Progenitor cell of endocrine pancreas (in vitro differentiated cells): ENCODE data around the gene PPA2. TPM values are rescaled to one million over a fixed set of nuclear protein-coding genes. Genes with fewer than 3 reads are reported as not detected.
"Not testable (repeated sequence)": the region's sequence is repeated elsewhere in the genome, so short reads cannot be mapped to it uniquely, and the experiment has no call there.

ENCODE experiments used
- DNase-seq: peaks from one replicate; pipeline ENCODE4 v3.0.0; 2021; ENCODE audit warnings: low spot score; ENCODE audit not compliant: unreplicated experiment
- H3K27ac Mint-ChIP-seq: 2 replicates; pipeline ENCODE4 v1.8.0; 2021; ENCODE audit warnings: mild to moderate bottlenecking, moderate library complexity, mixed read lengths
- H3K27me3 Mint-ChIP-seq: 2 replicates; pipeline ENCODE4 v1.8.0; 2021; ENCODE audit warnings: mixed read lengths
- H3K36me3 Mint-ChIP-seq: 2 replicates; pipeline ENCODE4 v1.8.0; 2022; ENCODE audit warnings: mixed read lengths; ENCODE audit not compliant: insufficient read depth
- H3K4me1 Mint-ChIP-seq: 2 replicates; pipeline ENCODE4 v1.8.0; 2021; ENCODE audit warnings: low read depth, mixed read lengths
- H3K4me3 Mint-ChIP-seq: 2 replicates; pipeline ENCODE4 v1.8.0; 2021; ENCODE audit warnings: low read depth, mild to moderate bottlenecking, moderate library complexity, mixed read lengths
- H3K9me3 Mint-ChIP-seq: 2 replicates; pipeline ENCODE4 v1.8.0; 2021; ENCODE audit warnings: low read depth, mixed read lengths
- total RNA-seq: library from RNA; stranded (reverse); gene quantifications from 2 replicates; pipeline ENCODE4 v1.2.1, GENCODE V29; 2021
- TF ChIP-seq, protein P1 (sequence below): fragments of 200-600 bp; sonication (generic); IDR thresholded peaks from one replicate; pipeline ENCODE4 v1.5.0; 2021; ENCODE audit warnings: antibody characterized with exemption, mild to moderate bottlenecking; ENCODE audit not compliant: unreplicated experiment

PPA2 gene
- total RNA-seq, 1 donor from 2014 or later: 83.6 TPM

- Mint-ChIP-seq H3K27me3 (no peaks in the 10 kb centered on the region), H3K27ac (peak overlapping the region; percentile 34), H3K36me3 (peaks cover 23% of the 10 kb centered on the region), H3K9me3 (peaks cover 1% of the 10 kb centered on the region), H3K4me3 (no peak overlapping the region), H3K4me1 (no peaks in the 10 kb centered on the region)
- no peak for DNase-seq
- TF ChIP-seq, protein P1, sequence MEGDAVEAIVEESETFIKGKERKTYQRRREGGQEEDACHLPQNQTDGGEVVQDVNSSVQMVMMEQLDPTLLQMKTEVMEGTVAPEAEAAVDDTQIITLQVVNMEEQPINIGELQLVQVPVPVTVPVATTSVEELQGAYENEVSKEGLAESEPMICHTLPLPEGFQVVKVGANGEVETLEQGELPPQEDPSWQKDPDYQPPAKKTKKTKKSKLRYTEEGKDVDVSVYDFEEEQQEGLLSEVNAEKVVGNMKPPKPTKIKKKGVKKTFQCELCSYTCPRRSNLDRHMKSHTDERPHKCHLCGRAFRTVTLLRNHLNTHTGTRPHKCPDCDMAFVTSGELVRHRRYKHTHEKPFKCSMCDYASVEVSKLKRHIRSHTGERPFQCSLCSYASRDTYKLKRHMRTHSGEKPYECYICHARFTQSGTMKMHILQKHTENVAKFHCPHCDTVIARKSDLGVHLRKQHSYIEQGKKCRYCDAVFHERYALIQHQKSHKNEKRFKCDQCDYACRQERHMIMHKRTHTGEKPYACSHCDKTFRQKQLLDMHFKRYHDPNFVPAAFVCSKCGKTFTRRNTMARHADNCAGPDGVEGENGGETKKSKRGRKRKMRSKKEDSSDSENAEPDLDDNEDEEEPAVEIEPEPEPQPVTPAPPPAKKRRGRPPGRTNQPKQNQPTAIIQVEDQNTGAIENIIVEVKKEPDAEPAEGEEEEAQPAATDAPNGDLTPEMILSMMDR: no peak
Observed at GRCh38 chr4:105417624-105418023, 56.2 kb downstream of the PPA2 start.

GRCh38 chr4:105415281-105415744 is 58.5 kb downstream of the PPA2 start:
- no peaks in the 10 kb centered on the region for H3K4me1 Mint-ChIP-seq
- no peak overlapping the region for H3K4me3 Mint-ChIP-seq
- no peak overlapping the region for H3K27ac Mint-ChIP-seq
- H3K9me3 Mint-ChIP-seq: peaks cover 20% of the 10 kb centered on the region
- TF ChIP-seq, protein P1: no peak
- no peaks in the 10 kb centered on the region for H3K27me3 Mint-ChIP-seq
- H3K36me3 Mint-ChIP-seq: peaks cover 38% of the 10 kb centered on the region
- no peak for DNase-seq

- Mint-ChIP-seq H3K4me1 (no peaks in the 10 kb centered on the region), H3K36me3 (peaks cover 45% of the 10 kb centered on the region), H3K4me3 (no peak overlapping the region), H3K27ac (no peak overlapping the region), H3K27me3 (no peaks in the 10 kb centered on the region), H3K9me3 (peaks cover 20% of the 10 kb centered on the region)
- TF ChIP-seq, protein P1: no peak
- no peak for DNase-seq
Observed at GRCh38 chr4:105414316-105414715, 59.5 kb downstream of the PPA2 start.

DNA sequence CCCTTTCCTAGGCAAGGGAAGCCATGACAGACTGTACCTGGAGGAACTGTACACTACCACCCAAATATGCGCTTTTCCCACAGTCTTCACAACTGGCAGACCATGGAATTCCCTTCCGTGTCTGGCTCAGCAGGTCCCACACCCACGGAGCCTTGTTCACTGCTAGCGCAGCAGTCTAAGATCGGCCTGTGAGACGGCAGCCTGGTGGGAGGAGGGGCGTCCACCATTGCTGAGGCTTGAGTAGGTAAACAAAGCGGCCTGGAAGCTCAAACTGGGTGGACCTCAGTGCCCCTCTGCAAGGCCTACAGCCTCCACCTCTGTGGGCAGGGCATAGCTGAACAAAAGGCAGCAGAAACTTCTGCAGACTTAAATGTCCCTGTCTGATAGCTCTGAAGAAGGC is 64.7 kb downstream of the PPA2 start:
- not testable (repeated sequence) for DNase-seq, H3K4me3 Mint-ChIP-seq, H3K27ac Mint-ChIP-seq, H3K4me1 Mint-ChIP-seq, H3K27me3 Mint-ChIP-seq
- Mint-ChIP-seq H3K36me3 (peaks cover 71% of the 10 kb centered on the region), H3K9me3 (peaks cover 27% of the 10 kb centered on the region)

DNA sequence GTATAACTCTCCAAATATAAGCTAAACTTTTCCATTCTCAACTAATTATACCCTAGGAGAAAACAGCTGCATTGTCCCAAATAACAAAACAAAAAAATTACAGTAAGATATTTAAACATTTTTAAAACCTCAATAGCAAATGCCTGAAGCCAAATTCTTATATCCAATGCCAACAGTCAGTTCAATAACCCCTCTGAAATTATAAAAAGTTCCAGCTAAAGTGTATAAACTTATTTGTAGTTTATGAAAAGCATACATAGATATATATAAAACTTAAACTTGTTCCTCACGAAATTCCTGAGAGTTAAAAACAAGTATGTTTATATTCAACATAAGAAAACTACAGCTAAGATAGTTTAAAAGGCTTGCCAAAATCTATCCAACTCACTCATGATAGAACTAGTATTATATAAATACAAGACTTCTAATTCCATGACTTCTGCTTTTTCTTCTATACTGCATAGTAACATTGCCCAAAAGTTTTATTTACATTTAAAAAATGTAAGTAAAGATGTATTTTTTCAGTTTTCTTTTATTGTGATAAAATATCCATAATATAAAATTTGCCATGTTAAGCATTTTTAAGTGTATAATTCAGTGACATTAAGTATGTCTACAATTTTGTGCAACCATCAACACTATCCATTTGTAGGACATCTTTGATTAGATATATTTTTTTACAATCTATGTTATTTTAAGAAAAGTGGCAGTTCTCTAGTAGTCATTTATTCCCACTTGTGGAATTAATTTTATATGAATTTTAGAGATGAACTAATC is 72.8 kb downstream of the PPA2 start:
- TF ChIP-seq, protein P1: no peak
- H3K36me3 Mint-ChIP-seq: peaks cover 17% of the 10 kb centered on the region
- H3K27ac Mint-ChIP-seq: no peak overlapping the region
- no peak overlapping the region for H3K4me3 Mint-ChIP-seq
- DNase-seq: no peak
- no peaks in the 10 kb centered on the region for H3K4me1 Mint-ChIP-seq
- H3K27me3 Mint-ChIP-seq: no peaks in the 10 kb centered on the region
- peaks cover 3% of the 10 kb centered on the region for H3K9me3 Mint-ChIP-seq

DNA sequence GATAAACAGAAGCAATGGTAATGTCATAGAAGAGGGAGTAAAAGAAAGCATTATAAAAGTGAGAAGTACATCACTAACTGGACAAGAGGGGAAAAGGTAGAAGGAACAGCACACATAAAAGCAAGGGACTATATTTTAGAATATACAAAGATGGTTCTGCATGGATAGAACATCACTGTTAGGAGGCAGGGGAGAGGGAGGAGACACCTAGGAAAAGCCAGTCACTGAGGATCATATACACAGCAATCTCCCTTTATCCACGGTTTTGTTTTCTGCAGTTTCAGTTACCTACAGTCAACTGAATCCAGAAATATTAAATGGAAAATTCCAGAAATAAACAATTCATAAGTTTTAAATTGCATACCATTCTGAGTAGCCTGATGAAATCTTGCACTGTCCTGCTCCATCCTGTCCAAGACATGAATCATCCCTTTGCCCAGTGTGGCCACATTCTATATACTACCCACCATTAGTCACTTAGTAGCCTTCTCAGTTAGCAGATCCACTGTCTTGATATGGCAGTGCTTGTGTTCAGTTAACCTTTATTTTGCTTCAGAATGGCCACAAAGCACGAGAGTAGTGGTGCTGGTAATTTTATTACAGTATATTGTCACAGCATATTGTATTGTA is 74.2 kb downstream of the PPA2 start:
- TF ChIP-seq, protein P1: no peak
- H3K27me3 Mint-ChIP-seq: no peaks in the 10 kb centered on the region
- H3K4me1 Mint-ChIP-seq: no peaks in the 10 kb centered on the region
- DNase-seq: no peak
- no peak overlapping the region for H3K4me3 Mint-ChIP-seq
- peaks cover 14% of the 10 kb centered on the region for H3K36me3 Mint-ChIP-seq
- H3K9me3 Mint-ChIP-seq: no peaks in the 10 kb centered on the region
- no peak overlapping the region for H3K27ac Mint-ChIP-seq
